Endothelial cell (in vitro differentiated cells): ENCODE results near the gene MYBBP1A. TPM values are rescaled to one million over a fixed set of nuclear protein-coding genes. Genes with fewer than 3 reads are reported as not detected.
"Not testable (repeated sequence)": the region's sequence is repeated elsewhere in the genome, so short reads cannot be mapped to it uniquely, and the experiment has no call there.

ENCODE experiments used
- DNase-seq: peaks from one replicate; pipeline ENCODE4 v3.0.0; 2021; ENCODE audit warnings: low spot score
- H3K27ac Mint-ChIP-seq: one replicate; pipeline ENCODE4 v1.8.0; 2021; ENCODE audit warnings: mixed read lengths, inconsistent platforms; ENCODE audit not compliant: unreplicated experiment
- H3K27me3 Mint-ChIP-seq: one replicate; pipeline ENCODE4 v1.8.0; 2021; ENCODE audit warnings: mild to moderate bottlenecking, moderate library complexity, mixed read lengths, inconsistent platforms; ENCODE audit not compliant: unreplicated experiment
- H3K36me3 Mint-ChIP-seq: one replicate; pipeline ENCODE4 v1.8.0; 2021; ENCODE audit warnings: mild to moderate bottlenecking, low read depth, mixed read lengths, inconsistent platforms; ENCODE audit not compliant: unreplicated experiment
- H3K4me1 Mint-ChIP-seq: one replicate; pipeline ENCODE4 v1.8.0; 2021; ENCODE audit warnings: mild to moderate bottlenecking, mixed read lengths, inconsistent platforms; ENCODE audit not compliant: unreplicated experiment
- H3K4me3 Mint-ChIP-seq: one replicate; pipeline ENCODE4 v1.8.0; 2021; ENCODE audit warnings: mild to moderate bottlenecking, mixed read lengths, inconsistent platforms; ENCODE audit not compliant: unreplicated experiment
- H3K9me3 Mint-ChIP-seq: one replicate; pipeline ENCODE4 v1.8.0; 2021; ENCODE audit warnings: mixed read lengths, inconsistent platforms; ENCODE audit not compliant: unreplicated experiment
- total RNA-seq: library from RNA; stranded (reverse); fragmentation: NEBNext Ultra II Directional; extraction: Animal tissue kit (Norgen Biotek cat#: 25700); gene quantifications from one replicate; pipeline ENCODE4 v1.2.1, GENCODE V29; 2021; ENCODE audit not compliant: unreplicated experiment
- TF ChIP-seq, protein P1 (sequence below): fragments of 200-600 bp; sonication (generic); IDR thresholded peaks from one replicate; pipeline ENCODE4 v1.5.0; 2021; ENCODE audit warnings: antibody characterized with exemption; ENCODE audit not compliant: unreplicated experiment

The MYBBP1A gene
- total RNA-seq, 1 donor from 2014 or later: 32.4 TPM

DNA sequence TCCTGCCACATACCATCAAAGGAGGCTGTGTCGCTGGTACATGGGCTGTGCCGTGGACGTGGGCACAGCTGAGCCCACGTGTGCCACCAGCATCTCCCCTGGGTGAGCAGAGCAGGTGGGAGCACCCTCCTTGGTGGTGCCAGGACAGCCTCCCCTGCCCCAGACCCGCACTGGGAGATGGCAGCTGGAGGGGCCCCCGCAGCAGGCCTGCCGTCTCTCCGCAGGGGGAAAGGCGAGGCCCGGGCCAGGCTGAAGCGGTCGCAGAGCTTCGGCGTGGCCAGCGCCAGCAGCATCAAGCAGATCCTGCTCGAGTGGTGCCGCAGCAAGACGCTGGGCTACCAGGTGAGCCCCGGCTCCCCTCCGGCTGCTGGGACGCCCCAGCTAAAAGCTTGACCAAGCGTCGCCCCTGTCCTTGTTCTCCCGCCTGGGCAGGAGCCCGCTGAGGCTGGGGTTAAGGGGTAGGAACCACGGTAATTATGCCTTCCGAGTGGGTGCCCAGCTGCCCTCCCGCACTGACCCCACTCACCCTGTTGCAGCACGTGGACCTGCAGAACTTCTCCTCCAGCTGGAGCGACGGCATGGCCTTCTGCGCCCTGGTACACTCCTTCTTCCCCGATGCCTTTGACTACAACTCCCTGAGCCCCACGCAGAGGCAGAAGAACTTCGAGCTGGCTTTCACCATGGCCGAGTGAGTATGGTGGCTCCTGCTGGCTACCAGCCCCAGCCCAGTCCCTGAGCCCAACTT lies 41.6 kb upstream of the MYBBP1A start:
- H3K4me1 Mint-ChIP-seq: peaks cover 4% of the 10 kb centered on the region
- H3K9me3 Mint-ChIP-seq: no peaks in the 10 kb centered on the region
- H3K27me3 Mint-ChIP-seq: peaks cover 6% of the 10 kb centered on the region
- no peaks in the 10 kb centered on the region for H3K36me3 Mint-ChIP-seq
- H3K27ac Mint-ChIP-seq: no peak overlapping the region
- peak; percentile 2 for DNase-seq
- TF ChIP-seq, protein P1, sequence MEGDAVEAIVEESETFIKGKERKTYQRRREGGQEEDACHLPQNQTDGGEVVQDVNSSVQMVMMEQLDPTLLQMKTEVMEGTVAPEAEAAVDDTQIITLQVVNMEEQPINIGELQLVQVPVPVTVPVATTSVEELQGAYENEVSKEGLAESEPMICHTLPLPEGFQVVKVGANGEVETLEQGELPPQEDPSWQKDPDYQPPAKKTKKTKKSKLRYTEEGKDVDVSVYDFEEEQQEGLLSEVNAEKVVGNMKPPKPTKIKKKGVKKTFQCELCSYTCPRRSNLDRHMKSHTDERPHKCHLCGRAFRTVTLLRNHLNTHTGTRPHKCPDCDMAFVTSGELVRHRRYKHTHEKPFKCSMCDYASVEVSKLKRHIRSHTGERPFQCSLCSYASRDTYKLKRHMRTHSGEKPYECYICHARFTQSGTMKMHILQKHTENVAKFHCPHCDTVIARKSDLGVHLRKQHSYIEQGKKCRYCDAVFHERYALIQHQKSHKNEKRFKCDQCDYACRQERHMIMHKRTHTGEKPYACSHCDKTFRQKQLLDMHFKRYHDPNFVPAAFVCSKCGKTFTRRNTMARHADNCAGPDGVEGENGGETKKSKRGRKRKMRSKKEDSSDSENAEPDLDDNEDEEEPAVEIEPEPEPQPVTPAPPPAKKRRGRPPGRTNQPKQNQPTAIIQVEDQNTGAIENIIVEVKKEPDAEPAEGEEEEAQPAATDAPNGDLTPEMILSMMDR: no peak
- H3K4me3 Mint-ChIP-seq: no peak overlapping the region

DNA sequence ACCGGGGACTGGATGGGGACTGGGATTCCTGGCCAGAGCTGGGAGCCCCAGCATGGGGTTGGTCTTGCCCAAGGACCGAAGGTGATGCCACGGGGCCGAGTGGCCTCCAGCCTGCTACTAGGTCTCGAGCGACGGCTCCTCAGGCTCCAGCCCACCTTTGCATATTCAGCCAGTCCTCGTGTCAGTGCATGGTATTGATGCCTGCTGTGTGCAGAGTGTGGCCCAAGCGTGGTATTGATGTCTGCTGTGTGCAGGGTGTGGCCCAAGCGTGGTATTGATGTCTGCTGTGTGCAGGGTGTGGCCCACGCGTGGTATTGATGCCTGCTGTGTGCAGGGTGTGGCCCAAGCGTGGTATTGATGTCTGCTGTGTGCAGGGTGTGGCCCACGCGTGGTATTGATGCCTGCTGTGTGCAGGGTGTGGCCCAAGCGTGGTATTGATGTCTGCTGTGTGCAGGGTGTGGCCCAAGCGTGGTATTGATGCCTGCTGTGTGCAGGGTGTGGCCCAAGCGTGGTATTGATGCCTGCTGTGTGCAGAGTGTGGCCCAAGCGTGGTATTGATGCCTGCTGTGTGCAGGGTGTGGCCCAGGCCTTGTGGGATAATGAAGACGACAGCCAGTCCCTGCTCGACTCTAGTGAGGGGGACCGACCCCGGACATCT lies 40.6 kb upstream of the MYBBP1A start:
- not testable (repeated sequence) for H3K27ac Mint-ChIP-seq, H3K4me3 Mint-ChIP-seq, H3K27me3 Mint-ChIP-seq, H3K4me1 Mint-ChIP-seq, DNase-seq, H3K9me3 Mint-ChIP-seq, H3K36me3 Mint-ChIP-seq

DNA sequence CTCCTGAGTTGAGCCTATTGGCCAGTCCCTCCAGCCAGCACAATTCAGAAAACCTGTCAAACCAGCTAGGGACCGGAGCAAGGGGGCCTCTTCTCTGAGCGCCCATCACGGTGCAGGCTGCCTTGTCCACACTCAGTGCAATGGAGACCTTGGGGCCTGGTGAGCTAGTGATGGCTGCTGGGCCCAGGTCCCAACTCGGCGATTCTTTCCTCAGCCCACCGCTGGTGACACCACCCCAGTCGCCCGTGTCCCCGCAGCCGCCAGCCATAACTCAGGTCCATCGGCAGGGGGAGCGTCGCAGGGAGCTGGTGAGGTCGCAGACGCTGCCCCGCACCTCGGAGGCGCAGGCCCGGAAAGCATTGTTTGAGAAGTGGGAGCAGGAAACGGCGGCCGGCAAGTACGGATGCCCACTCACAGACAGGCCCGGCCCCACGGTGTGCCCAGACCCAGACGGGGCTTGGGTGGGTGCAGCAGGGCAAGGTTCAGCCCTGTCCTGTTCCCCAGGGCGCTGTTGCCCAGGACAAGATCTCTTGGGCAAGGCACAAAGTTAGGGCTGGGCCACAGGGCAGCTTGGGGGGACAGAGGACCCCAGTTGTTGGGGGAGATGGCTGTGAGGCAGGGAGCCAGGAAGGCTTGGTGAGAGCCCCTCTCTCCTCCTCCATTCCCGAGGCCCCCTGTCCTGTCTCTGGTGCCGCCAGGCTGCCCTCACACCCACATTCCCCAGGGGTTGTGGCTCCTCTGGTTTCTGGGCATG lies 39.9 kb upstream of the MYBBP1A start:
- no peak overlapping the region for H3K4me3 Mint-ChIP-seq
- peak; percentile 69 for DNase-seq

DNA sequence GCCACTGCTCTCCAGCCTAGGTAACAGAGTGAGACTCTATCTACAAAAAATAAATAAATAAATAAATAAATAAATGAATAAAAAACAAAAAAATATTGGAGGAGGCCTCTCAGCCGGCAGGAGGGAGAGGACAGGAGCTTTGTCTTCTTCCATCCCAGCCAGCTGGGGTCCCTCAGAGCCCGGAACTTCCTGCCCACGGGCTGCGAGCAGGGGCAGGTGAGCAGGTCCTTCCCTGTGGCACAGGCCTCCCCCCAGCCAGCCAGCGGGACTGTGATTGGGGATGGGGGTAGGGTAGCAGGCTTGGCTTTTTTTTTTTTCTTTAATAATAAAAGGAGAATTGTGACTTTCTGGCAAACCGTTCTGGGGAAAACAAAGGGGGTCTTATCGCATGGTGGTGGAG lies 39.2 kb upstream of the MYBBP1A start:
- TF ChIP-seq, protein P1: no peak
- DNase-seq: peak; percentile 1
- Mint-ChIP-seq H3K9me3 (no peaks in the 10 kb centered on the region), H3K27me3 (peaks cover 11% of the 10 kb centered on the region), H3K36me3 (no peaks in the 10 kb centered on the region), H3K4me1 (peaks cover 10% of the 10 kb centered on the region), H3K4me3 (no peak overlapping the region), H3K27ac (no peak overlapping the region)

More for the DNA sequence above, 39.9 kb upstream of the MYBBP1A start:
- TF ChIP-seq, protein P1: peak; percentile 48
- Mint-ChIP-seq H3K9me3 (no peaks in the 10 kb centered on the region), H3K27me3 (peaks cover 10% of the 10 kb centered on the region), H3K4me1 (peaks cover 10% of the 10 kb centered on the region), H3K36me3 (no peaks in the 10 kb centered on the region), H3K27ac (peak overlapping the region; percentile 52)

DNA sequence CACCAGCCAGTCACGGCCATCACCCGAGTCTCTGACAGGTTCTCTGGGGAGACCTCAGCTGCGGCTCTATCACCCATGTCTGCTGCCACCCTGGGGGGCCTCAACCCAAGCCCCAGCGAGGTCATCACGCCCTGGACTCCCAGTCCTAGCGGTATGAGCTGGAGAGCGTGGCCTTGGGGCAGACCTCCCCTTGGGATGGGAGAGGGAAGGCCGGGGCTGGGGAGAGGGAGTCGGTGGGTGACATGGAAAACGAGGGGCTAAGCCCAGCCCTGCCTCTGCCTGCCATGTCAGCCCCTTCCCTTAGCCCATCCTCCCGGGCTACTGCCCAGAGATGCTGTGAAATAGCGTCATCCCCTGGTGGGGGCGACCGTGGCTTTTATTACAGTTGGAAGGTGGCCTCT lies 37.8 kb upstream of the MYBBP1A start:
- Mint-ChIP-seq H3K36me3 (no peaks in the 10 kb centered on the region), H3K4me1 (peaks cover 10% of the 10 kb centered on the region), H3K9me3 (no peaks in the 10 kb centered on the region), H3K27me3 (peaks cover 9% of the 10 kb centered on the region), H3K27ac (no peak overlapping the region), H3K4me3 (no peak overlapping the region)
- no peak for DNase-seq
- TF ChIP-seq, protein P1: no peak
